Measurements from ENCODE around the gene COBL. TPM values are rescaled to one million over a fixed set of nuclear protein-coding genes. Genes with fewer than 3 reads are reported as not detected.

COBL gene
- total RNA-seq, 1 donor from 2014 or later: 0.11 TPM

- DNase-seq (ENCODE audit: low spot score in 2 of 2): no peak
- Histone ChIP-seq H3K27me3 (no peaks in the 10 kb centered on the region), H3K27ac (no peak overlapping the region), H3K4me3 (no peak overlapping the region), H3K9me3 (no peaks in the 10 kb centered on the region), H3K36me3 (no peaks in the 10 kb centered on the region), H3K4me1 (no peaks in the 10 kb centered on the region)
- intact Hi-C loops (cut with DNase I): no loop called here
- no peak for TF ChIP-seq CTCF (IDR thresholded peaks at IDR 0.05)
Measured at GRCh38 chr7:51354434-51354833, 37.8 kb upstream of the COBL start.

DNA sequence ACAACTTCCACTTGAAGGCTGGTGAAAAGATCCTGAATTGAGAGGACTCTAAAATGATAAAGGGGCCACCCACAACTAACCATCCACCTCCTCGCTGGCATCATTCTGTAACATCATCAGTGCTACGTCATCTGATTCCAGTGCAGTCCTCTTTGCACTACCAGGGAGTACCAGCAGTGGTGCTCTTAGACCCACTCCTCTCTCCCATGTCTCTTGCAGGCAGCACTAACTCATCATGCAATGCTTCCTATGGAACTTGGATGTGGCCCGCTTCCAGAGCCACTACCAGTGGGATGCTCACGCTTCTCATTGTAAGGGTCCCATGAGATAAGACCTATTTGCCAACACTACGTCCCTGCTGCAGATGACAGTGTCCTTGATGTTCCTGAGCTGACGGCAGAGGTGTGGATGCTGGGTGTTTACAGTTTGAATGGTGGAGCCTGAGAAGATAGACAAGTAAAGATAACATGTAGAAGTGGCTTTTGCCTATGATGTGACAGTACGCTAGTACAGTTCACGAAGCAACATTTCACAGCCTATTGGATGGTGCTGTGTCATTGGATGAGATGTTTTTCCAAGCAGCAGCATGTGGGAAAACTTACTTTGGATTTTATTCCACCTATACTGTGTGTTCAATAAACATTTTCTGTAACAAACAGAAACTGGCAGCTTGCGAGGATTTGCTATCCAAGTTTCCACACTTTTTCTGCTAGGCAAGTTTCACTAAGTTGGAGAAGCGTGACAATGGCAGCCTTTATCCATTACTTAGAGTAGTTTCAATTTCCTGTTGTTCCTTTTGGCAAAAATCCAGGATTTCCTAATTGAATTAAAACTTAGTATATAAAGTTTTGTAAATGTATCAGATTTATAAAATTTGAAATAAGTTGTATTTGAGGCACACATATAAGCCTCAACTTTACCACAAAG lies 35.8 kb upstream of the COBL start:
- Histone ChIP-seq H3K4me3 (no peak overlapping the region), H3K27ac (no peak overlapping the region), H3K36me3 (no peaks in the 10 kb centered on the region), H3K9me3 (no peaks in the 10 kb centered on the region), H3K4me1 (no peaks in the 10 kb centered on the region), H3K27me3 (no peaks in the 10 kb centered on the region)
- DNase-seq (ENCODE audit: low spot score in 2 of 2): no peak
- TF ChIP-seq CTCF (IDR thresholded peaks at IDR 0.05): no peak
- intact Hi-C loops (cut with DNase I): no loop called here

DNA sequence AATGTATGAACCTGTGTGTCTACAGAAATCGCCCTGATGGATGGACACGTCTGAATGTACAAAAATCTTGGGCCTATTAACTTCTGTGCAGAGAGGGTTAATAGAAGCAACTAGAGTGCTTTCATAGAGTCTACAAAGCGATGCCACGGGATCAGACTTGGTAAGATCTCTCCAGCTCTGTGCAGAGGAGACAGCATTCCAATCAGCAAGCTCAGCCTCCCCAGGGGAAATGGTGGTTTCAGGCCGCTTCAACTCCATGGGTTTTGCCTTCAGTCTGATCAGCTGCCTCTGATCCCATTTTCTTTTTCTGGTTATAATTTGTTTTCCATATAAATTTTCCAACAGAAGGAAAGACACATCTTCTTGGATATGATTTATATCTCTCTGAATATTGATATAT lies 35.1 kb upstream of the COBL start:
- H3K36me3 ChIP-seq: no peaks in the 10 kb centered on the region
- intact Hi-C loops (cut with DNase I): no loop called here
- no peak for TF ChIP-seq CTCF (IDR thresholded peaks at IDR 0.05)
- H3K4me1 ChIP-seq: no peaks in the 10 kb centered on the region
- H3K4me3 ChIP-seq: no peak overlapping the region
- no peaks in the 10 kb centered on the region for H3K9me3 ChIP-seq
- H3K27ac ChIP-seq: no peak overlapping the region
- DNase-seq (ENCODE audit: low spot score in 2 of 2): no peak
- H3K27me3 ChIP-seq: no peaks in the 10 kb centered on the region

- Histone ChIP-seq H3K4me1 (no peaks in the 10 kb centered on the region), H3K4me3 (no peak overlapping the region), H3K27ac (no peak overlapping the region), H3K27me3 (no peaks in the 10 kb centered on the region), H3K36me3 (no peaks in the 10 kb centered on the region), H3K9me3 (no peaks in the 10 kb centered on the region)
- intact Hi-C loops (cut with DNase I): no loop called here
- DNase-seq (ENCODE audit: low spot score in 2 of 2): no peak
- TF ChIP-seq CTCF (IDR thresholded peaks at IDR 0.05): no peak
Measured at GRCh38 chr7:51350546-51350896, 33.9 kb upstream of the COBL start.

- Histone ChIP-seq H3K4me1 (no peaks in the 10 kb centered on the region), H3K27ac (no peak overlapping the region), H3K9me3 (no peaks in the 10 kb centered on the region), H3K36me3 (no peaks in the 10 kb centered on the region), H3K4me3 (no peak overlapping the region), H3K27me3 (no peaks in the 10 kb centered on the region)
- DNase-seq (ENCODE audit: low spot score in 2 of 2): no peak
- TF ChIP-seq CTCF (IDR thresholded peaks at IDR 0.05): no peak
- intact Hi-C loops (cut with DNase I): no loop called here
Measured at GRCh38 chr7:51349820-51350545, 33.4 kb upstream of the COBL start.

Data from ascending aorta (tissue), 2 donors.